Gastroesophageal sphincter (tissue), 3 donors: Measurements from ENCODE around the gene LSG1.

Experiments used
- EP300 ChIP-seq: sonication (generic); formaldehyde crosslinking; IDR thresholded peaks from one replicate; pipeline ENCODE4 v1.6.1; 2017; ENCODE audit warnings: antibody characterized with exemption, mild to moderate bottlenecking
- POLR2A ChIP-seq, 2 donors: fragments of 450-650 bp; IDR thresholded peaks; one replicate each; pipeline ENCODE4 v1.6.1; 2017; ENCODE audit warnings: antibody characterized with exemption in 2 of 2, mild to moderate bottlenecking in 2 of 2, moderate library complexity in 1 of 2
- POLR2AphosphoS5 ChIP-seq: sonication (generic); formaldehyde crosslinking; IDR thresholded peaks from one replicate; pipeline ENCODE4 v1.6.1; 2017; ENCODE audit warnings: antibody characterized with exemption
- TF ChIP-seq, protein P1 (sequence below), 4 experiments: fragments of 200-600 bp in 2 of 4; fragments of 450-650 bp in 2 of 4; sonication (generic) in 1 of 4; IDR thresholded peaks; one replicate each; pipeline ENCODE4 v1.5.1; 2017 to 2019; ENCODE audit warnings: antibody characterized with exemption in 4 of 4, mild to moderate bottlenecking in 2 of 4, moderate library complexity in 2 of 4

DNA sequence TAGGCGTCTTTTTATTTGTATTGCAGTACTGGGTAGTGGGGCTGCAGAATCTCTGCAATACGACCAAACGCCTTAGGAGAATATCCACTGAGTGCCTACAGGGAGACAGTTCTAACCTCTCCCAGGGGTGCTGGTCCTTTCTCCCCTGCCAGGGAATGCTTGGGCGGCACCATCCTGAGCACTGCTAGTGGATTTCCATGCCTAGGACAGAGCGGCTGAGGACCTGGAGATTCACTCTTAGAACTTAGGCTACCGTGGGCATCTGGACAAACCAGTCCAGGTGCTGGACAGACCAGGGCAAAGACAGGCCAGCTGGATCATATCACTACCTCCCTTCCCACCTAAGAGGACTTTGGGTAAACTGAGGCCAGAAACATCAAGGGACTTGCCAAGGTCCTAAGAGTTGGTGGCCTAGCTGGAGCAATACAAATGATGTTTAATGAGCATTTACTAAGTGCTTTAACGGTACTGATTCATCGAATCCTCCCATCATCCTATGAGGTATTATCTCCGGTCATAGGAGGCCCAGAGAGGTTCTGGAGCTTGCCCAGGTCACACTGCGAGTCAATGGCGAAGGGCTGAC lies 39.7 kb downstream of the LSG1 start:
- TF ChIP-seq, protein P1, sequence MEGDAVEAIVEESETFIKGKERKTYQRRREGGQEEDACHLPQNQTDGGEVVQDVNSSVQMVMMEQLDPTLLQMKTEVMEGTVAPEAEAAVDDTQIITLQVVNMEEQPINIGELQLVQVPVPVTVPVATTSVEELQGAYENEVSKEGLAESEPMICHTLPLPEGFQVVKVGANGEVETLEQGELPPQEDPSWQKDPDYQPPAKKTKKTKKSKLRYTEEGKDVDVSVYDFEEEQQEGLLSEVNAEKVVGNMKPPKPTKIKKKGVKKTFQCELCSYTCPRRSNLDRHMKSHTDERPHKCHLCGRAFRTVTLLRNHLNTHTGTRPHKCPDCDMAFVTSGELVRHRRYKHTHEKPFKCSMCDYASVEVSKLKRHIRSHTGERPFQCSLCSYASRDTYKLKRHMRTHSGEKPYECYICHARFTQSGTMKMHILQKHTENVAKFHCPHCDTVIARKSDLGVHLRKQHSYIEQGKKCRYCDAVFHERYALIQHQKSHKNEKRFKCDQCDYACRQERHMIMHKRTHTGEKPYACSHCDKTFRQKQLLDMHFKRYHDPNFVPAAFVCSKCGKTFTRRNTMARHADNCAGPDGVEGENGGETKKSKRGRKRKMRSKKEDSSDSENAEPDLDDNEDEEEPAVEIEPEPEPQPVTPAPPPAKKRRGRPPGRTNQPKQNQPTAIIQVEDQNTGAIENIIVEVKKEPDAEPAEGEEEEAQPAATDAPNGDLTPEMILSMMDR (IDR thresholded peaks at IDR 0.05), result no peak
- TF ChIP-seq POLR2A (IDR thresholded peaks at IDR 0.05), result no peak
- no peak for TF ChIP-seq EP300
- TF ChIP-seq POLR2AphosphoS5, result no peak
